Erythroblast (primary cell): Measurements from ENCODE around the gene WDR76.

Experiments used
- GATA1 ChIP-seq: IDR thresholded peaks from 2 replicates; pipeline ENCODE4 v1.6.1; 2011; ENCODE audit warnings: low read depth, mild to moderate bottlenecking, control low read depth, low read length, moderate library complexity
- POLR2A ChIP-seq: IDR thresholded peaks from 2 replicates; pipeline ENCODE4 v1.6.1; 2011; ENCODE audit warnings: mild to moderate bottlenecking, low read length

GRCh38 chr15:43898891-43899290, 72.1 kb downstream of the WDR76 start:
- no peak for TF ChIP-seq POLR2A
- TF ChIP-seq GATA1 = no peak
